Left lobe of liver (tissue), 2 donors: ENCODE results near the gene LY6G5B. TPM values are rescaled to one million over a fixed set of nuclear protein-coding genes. Genes with fewer than 3 reads are reported as not detected.
A peak's percentile ranks its signal among the peaks of the same experiment; 100 is the strongest.

Source experiments
- ATAC-seq: fragments of 200-7000 bp; cut with Tn5 transposase; one replicate; pipeline ENCODE4 v1.9.1; 2020; ENCODE audit warnings: mild to moderate bottlenecking, moderate library complexity
- DNase-seq: peaks from one replicate; pipeline ENCODE4 v3.0.0-alpha.2; 2020; ENCODE audit warnings: low spot score
- total RNA-seq: library from RNA; stranded (reverse); gene quantifications from one replicate; pipeline ENCODE4 v1.2.1, GENCODE V29; 2021
- donor health status: DM: no; HTN: no; CAD: no; lungs with moderate emphysema.
- donor health status: DM: no; HTN: yes; CAD: no.

The LY6G5B gene
- total RNA-seq: 4.0 TPM

- no peak for DNase-seq
- no peak for ATAC-seq
These were observed at the start of gene LY6G5B for GRCh38 chr6:31669676-31670075. TSS of gene LY6G5B (plus strand) at chr6:31669976. CDS start at chr6:31670951, 975 bp downstream.

GRCh38 chr6:31620586-31621319, 49.0 kb upstream of the LY6G5B start, which contains the start of gene PRRC2A:
TSS of gene PRRC2A (plus strand) at chr6:31620715. CDS start at chr6:31622790, 2,075 bp downstream.
- ATAC-seq (peak; percentile 87), DNase-seq (no peak)

- ATAC-seq (no peak), DNase-seq (no peak)
These were observed 48.3 kb upstream of the LY6G5B start for GRCh38 chr6:31621320-31621939.

- ATAC-seq: no peak
- DNase-seq: no peak
These were observed 47.8 kb upstream of the LY6G5B start for GRCh38 chr6:31621991-31622390.

- ATAC-seq (no peak), DNase-seq (no peak)
These were observed 47.1 kb upstream of the LY6G5B start for GRCh38 chr6:31622684-31623091.

GRCh38 chr6:31624070-31624469, 45.7 kb upstream of the LY6G5B start:
- DNase-seq (no peak), ATAC-seq (no peak)

GRCh38 chr6:31626952-31627351, 42.8 kb upstream of the LY6G5B start:
- ATAC-seq (no peak), DNase-seq (no peak)

GRCh38 chr6:31627690-31628287, 42.0 kb upstream of the LY6G5B start:
- no peak for DNase-seq
- no peak for ATAC-seq

- no peak for DNase-seq
- ATAC-seq: no peak
These were observed 40.8 kb upstream of the LY6G5B start for GRCh38 chr6:31629014-31629413.

GRCh38 chr6:31630177-31630934, 39.4 kb upstream of the LY6G5B start:
- no peak for ATAC-seq

GRCh38 chr6:31631209-31631608, 38.6 kb upstream of the LY6G5B start:
- DNase-seq (no peak), ATAC-seq (no peak)

More at GRCh38 chr6:31630177-31630934, 39.4 kb upstream of the LY6G5B start:
- no peak for DNase-seq

- DNase-seq (no peak), ATAC-seq (no peak)
These were observed 38.0 kb upstream of the LY6G5B start for GRCh38 chr6:31631681-31632278.

GRCh38 chr6:31632279-31632946, 37.4 kb upstream of the LY6G5B start:
- ATAC-seq (no peak), DNase-seq (no peak)

GRCh38 chr6:31633447-31633846, 36.3 kb upstream of the LY6G5B start:
- no peak for ATAC-seq
- DNase-seq: no peak

GRCh38 chr6:31634131-31634530, 35.6 kb upstream of the LY6G5B start:
- DNase-seq (no peak), ATAC-seq (peak; percentile 1)

GRCh38 chr6:31634969-31635575, 34.7 kb upstream of the LY6G5B start:
- peak; percentile 80 for DNase-seq
- peak; percentile 87 for ATAC-seq

- no peak for DNase-seq
- no peak for ATAC-seq
These were observed 32.8 kb upstream of the LY6G5B start for GRCh38 chr6:31636698-31637596.

GRCh38 chr6:31639043-31639442, 30.7 kb upstream of the LY6G5B start:
- DNase-seq: no peak
- ATAC-seq: no peak

GRCh38 chr6:31639449-31639861, 30.3 kb upstream of the LY6G5B start:
- ATAC-seq (no peak), DNase-seq (no peak)
